ENCODE data around the gene ZNF407. TPM values are rescaled to one million over a fixed set of nuclear protein-coding genes. Genes with fewer than 3 reads are reported as not detected.

ZNF407 gene
- total RNA-seq, 4 donors from 2014 or later, result 18.1 to 29.1 (median 19.7) TPM

GRCh38 chr18:74828200-74828599 lies 230.5 kb downstream of the ZNF407 start:
- no peak for ATAC-seq
- H3K4me3 ChIP-seq, result no peak overlapping the region
- H3K36me3 ChIP-seq, result no peaks in the 10 kb centered on the region
- TF ChIP-seq CTCF (IDR thresholded peaks at IDR 0.05) (no peak), POLR2A (IDR thresholded peaks at IDR 0.05) (no peak), POLR2AphosphoS5 (IDR thresholded peaks at IDR 0.05) (no peak), EP300 (IDR thresholded peaks at IDR 0.05) (no peak)
- no peaks in the 10 kb centered on the region for H3K9me3 ChIP-seq
- WGBS, 2 donors (ENCODE audit: low coverage in 1 of 2), result 59 to 94% methylated on average over 2 to 3 of the region's 3 CpGs
- no peak overlapping the region for H3K27ac ChIP-seq
- no peaks in the 10 kb centered on the region for H3K4me1 ChIP-seq
- no peaks in the 10 kb centered on the region for H3K27me3 ChIP-seq

- H3K9me3 ChIP-seq, result no peaks in the 10 kb centered on the region
- H3K4me3 ChIP-seq, result no peak overlapping the region
- 87 to 96% methylated on average over 11 to 13 of the region's 13 CpGs for WGBS, 2 donors (ENCODE audit: low coverage in 1 of 2)
- TF ChIP-seq POLR2A (IDR thresholded peaks at IDR 0.05) (no peak), CTCF (IDR thresholded peaks at IDR 0.05) (no peak), POLR2AphosphoS5 (IDR thresholded peaks at IDR 0.05) (no peak), EP300 (IDR thresholded peaks at IDR 0.05) (no peak)
- no peaks in the 10 kb centered on the region for H3K27me3 ChIP-seq
- ATAC-seq, result no peak
- H3K27ac ChIP-seq, result no peak overlapping the region
- no peaks in the 10 kb centered on the region for H3K36me3 ChIP-seq
- peaks cover 0 to 7% (median 0%) of the 10 kb centered on the region in 3 donors for H3K4me1 ChIP-seq
Observed at GRCh38 chr18:74831571-74832250, 234.0 kb downstream of the ZNF407 start.

- no peak for ATAC-seq
- Histone ChIP-seq H3K27ac (no peak overlapping the region), H3K27me3 (no peaks in the 10 kb centered on the region), H3K4me1 (peaks cover 0 to 9% (median 0%) of the 10 kb centered on the region in 3 donors), H3K36me3 (no peaks in the 10 kb centered on the region), H3K9me3 (no peaks in the 10 kb centered on the region), H3K4me3 (no peak overlapping the region)
- no peak for TF ChIP-seq CTCF (IDR thresholded peaks at IDR 0.05)
- TF ChIP-seq POLR2AphosphoS5 (IDR thresholded peaks at IDR 0.05), result no peak
- no peak for TF ChIP-seq EP300 (IDR thresholded peaks at IDR 0.05)
- no peak for TF ChIP-seq POLR2A (IDR thresholded peaks at IDR 0.05)
Observed at GRCh38 chr18:74832381-74832780, 234.7 kb downstream of the ZNF407 start.

GRCh38 chr18:74832999-74833398 lies 235.3 kb downstream of the ZNF407 start:
- Histone ChIP-seq H3K9me3 (no peaks in the 10 kb centered on the region), H3K27me3 (no peaks in the 10 kb centered on the region), H3K27ac (no peak overlapping the region), H3K4me1 (peaks cover 0 to 9% (median 0%) of the 10 kb centered on the region in 3 donors), H3K36me3 (no peaks in the 10 kb centered on the region), H3K4me3 (no peak overlapping the region)
- no peak for ATAC-seq
- no peak for TF ChIP-seq POLR2A (IDR thresholded peaks at IDR 0.05)
- no peak for TF ChIP-seq EP300 (IDR thresholded peaks at IDR 0.05)
- no peak for TF ChIP-seq POLR2AphosphoS5 (IDR thresholded peaks at IDR 0.05)
- TF ChIP-seq CTCF (IDR thresholded peaks at IDR 0.05), result no peak
- 91 to 100% methylated on average over 1 of the region's 1 CpG for WGBS, 2 donors (ENCODE audit: low coverage in 1 of 2)

Measured in gastroesophageal sphincter (tissue), 4 donors.